GM23338 (cell line): Measurements from ENCODE around the gene RCL1. TPM values are rescaled to one million over a fixed set of nuclear protein-coding genes. Genes with fewer than 3 reads are reported as not detected.

ENCODE experiments used
- ATAC-seq: fragments of 200-7000 bp; cut with Tn5 transposase; 3 replicates; pipeline ENCODE4 v1.9.1; 2020
- DNase-seq: peaks from one replicate; pipeline ENCODE4 v3.0.0-alpha.2; 2015; ENCODE audit warnings: low spot score
- H2AFZ ChIP-seq: fragments of 200-600 bp; sonication (generic); 2 replicates; pipeline ENCODE4 v1.8.0; 2016; ENCODE audit warnings: antibody characterized with exemption, mild to moderate bottlenecking, moderate library complexity
- H3F3A ChIP-seq: fragments of 200-600 bp; sonication (generic); replicated peaks from 2 replicates; pipeline ENCODE4 v1.8.0; 2017; ENCODE audit warnings: antibody characterized with exemption, mixed run types, low read depth
- H3K27ac ChIP-seq: fragments of 200-600 bp; sonication (generic); 2 replicates; pipeline ENCODE4 v1.6.1; 2016; ENCODE audit warnings: low read depth
- H3K27me3 ChIP-seq: fragments of 200-600 bp; sonication (generic); 2 replicates; pipeline ENCODE4 v1.8.0; 2016; ENCODE audit warnings: mild to moderate bottlenecking, mixed run types, moderate library complexity; ENCODE audit not compliant: insufficient read depth
- H3K36me3 ChIP-seq: fragments of 200-600 bp; sonication (generic); 2 replicates; pipeline ENCODE4 v1.8.0; 2016; ENCODE audit warnings: mild to moderate bottlenecking; ENCODE audit not compliant: insufficient read depth
- H3K4me1 ChIP-seq: fragments of 200-600 bp; sonication (generic); 2 replicates; pipeline ENCODE4 v1.8.0; 2016; ENCODE audit warnings: mild to moderate bottlenecking, moderate library complexity; ENCODE audit not compliant: insufficient read depth
- H3K4me2 ChIP-seq: fragments of 200-600 bp; sonication (generic); 2 replicates; pipeline ENCODE4 v1.7.1; 2017; ENCODE audit warnings: mixed run types
- H3K4me3 ChIP-seq: fragments of 200-600 bp; sonication (generic); 2 replicates; pipeline ENCODE4 v1.6.1; 2016; ENCODE audit warnings: mixed run types
- H3K79me2 ChIP-seq: fragments of 200-600 bp; sonication (generic); replicated peaks from 2 replicates; pipeline ENCODE4 v1.8.0; 2017; ENCODE audit warnings: mild to moderate bottlenecking; ENCODE audit not compliant: insufficient read depth
- H3K9me2 ChIP-seq: fragments of 200-600 bp; sonication (generic); 2 replicates; pipeline ENCODE4 v1.8.0; 2017; ENCODE audit not compliant: insufficient read depth
- H4K20me1 ChIP-seq: fragments of 200-600 bp; sonication (generic); replicated peaks from 2 replicates; pipeline ENCODE4 v1.8.0; 2017; ENCODE audit warnings: mild to moderate bottlenecking; ENCODE audit not compliant: insufficient read depth
- H3K27ac Mint-ChIP-seq: 2 replicates; pipeline ENCODE4 v1.8.0; 2020; ENCODE audit warnings: inconsistent platforms, mild to moderate bottlenecking, moderate library complexity, mixed read lengths
- H3K27me3 Mint-ChIP-seq: 3 replicates; pipeline ENCODE4 v1.8.0; 2022; ENCODE audit warnings: low read depth, mild to moderate bottlenecking, moderate library complexity, mixed read lengths, inconsistent platforms; ENCODE audit not compliant: insufficient read depth, poor library complexity
- H3K36me3 Mint-ChIP-seq: 3 replicates; pipeline ENCODE4 v1.8.0; 2021; ENCODE audit warnings: low read depth, mild to moderate bottlenecking, inconsistent platforms, moderate library complexity, mixed read lengths
- H3K4me1 Mint-ChIP-seq: 3 replicates; pipeline ENCODE4 v1.8.0; 2020; ENCODE audit warnings: mild to moderate bottlenecking, inconsistent platforms, mixed read lengths
- H3K4me3 Mint-ChIP-seq: 3 replicates; pipeline ENCODE4 v1.8.0; 2021; ENCODE audit warnings: moderate library complexity, mild to moderate bottlenecking, inconsistent platforms, mixed read lengths
- H3K9me3 Mint-ChIP-seq: 3 replicates; pipeline ENCODE4 v1.8.0; 2020; ENCODE audit warnings: moderate library complexity, mild to moderate bottlenecking, inconsistent platforms, mixed read lengths
- ETS1 ChIP-seq: IDR thresholded peaks from 2 replicates; pipeline ENCODE4 v1.6.1; 2016; ENCODE audit warnings: antibody characterized with exemption
- EZH2 ChIP-seq: fragments of 200-600 bp; sonication (generic); IDR thresholded peaks from one replicate; pipeline ENCODE4 v1.8.0; 2017; ENCODE audit warnings: antibody characterized with exemption, mild to moderate bottlenecking, low read depth; ENCODE audit not compliant: unreplicated experiment
- EZH2phosphoT487 ChIP-seq: fragments of 200-600 bp; sonication (generic); IDR thresholded peaks from one replicate; pipeline ENCODE4 v1.8.1; 2018; ENCODE audit warnings: antibody characterized with exemption; ENCODE audit not compliant: unreplicated experiment
- POLR2AphosphoS5 ChIP-seq: IDR thresholded peaks from 2 replicates; pipeline ENCODE4 v1.6.1; 2016; ENCODE audit warnings: antibody characterized with exemption, low read depth
- REST ChIP-seq: IDR thresholded peaks from one replicate; pipeline ENCODE4 v1.6.1; 2018; ENCODE audit warnings: antibody characterized with exemption; ENCODE audit not compliant: unreplicated experiment
- ZNF462 ChIP-seq: fragments of 250-450 bp; sonication (Bioruptor Pico); IDR thresholded peaks from 2 replicates; pipeline ENCODE4 v1.5.0; 2020; ENCODE audit warnings: mild to moderate bottlenecking, moderate library complexity
- polyA plus RNA-seq: library from polyadenylated mRNA; unstranded; fragments of >200 nt; fragmentation: Nextera tagmentation; extraction: Ambion mirVana; gene quantifications from 2 replicates; pipeline ENCODE4 v1.2.1, GENCODE V29; 2016
- total RNA-seq: library from RNA; depleted of rRNA; stranded (reverse); fragments of >200 nt; shearing (Covaris generic); gene quantifications from 2 replicates; pipeline ENCODE4 v1.2.3, GENCODE V29; 2014

RCL1 gene
- total and polyA plus RNA-seq, 2 experiments from 2014 or later, result 19.3 to 41.2 TPM

- H3K4me1 Mint-ChIP-seq, result peaks cover 9% of the 10 kb centered on the region; the same call in 2 of the 3 replicates
- no peak overlapping the region for H3K4me2 ChIP-seq
- no peak overlapping the region for H2AFZ ChIP-seq
- H3K9me3 Mint-ChIP-seq, result no peaks in the 10 kb centered on the region
- TF ChIP-seq ETS1 (no peak), POLR2AphosphoS5 (no peak), EZH2 (no peak), ZNF462 (no peak), EZH2phosphoT487 (no peak), REST (no peak)
- peaks cover 4% of the 10 kb centered on the region; the same call in 1 of the 2 replicates for H3K79me2 ChIP-seq
- H3K4me3 ChIP-seq, result no peak overlapping the region
- H3K27ac ChIP-seq, result no peak overlapping the region
- no peaks in the 10 kb centered on the region for H3K27me3 Mint-ChIP-seq
- H3F3A ChIP-seq, result no peaks in the 10 kb centered on the region
- peaks cover 8% of the 10 kb centered on the region for H3K36me3 Mint-ChIP-seq
- no peak overlapping the region for H3K27ac Mint-ChIP-seq
- H3K9me2 ChIP-seq, result 0 out of 2 replicates have a peak, but pooled peaks cover 4% of the 10 kb centered on the region
- H3K27me3 ChIP-seq, result no peaks in the 10 kb centered on the region
- no peaks in the 10 kb centered on the region for H3K36me3 ChIP-seq
- no peaks in the 10 kb centered on the region for H3K4me1 ChIP-seq
- no peak for ATAC-seq
- H3K4me3 Mint-ChIP-seq, result no peak overlapping the region
- DNase-seq, result no peak
- peaks cover 5% of the 10 kb centered on the region; the same call in 1 of the 2 replicates for H4K20me1 ChIP-seq
Measured at GRCh38 chr9:4866239-4866969, 73.7 kb downstream of the RCL1 start.
